K562 (cell line): ENCODE measurements around the gene TBPL2. TPM values are rescaled to one million over a fixed set of nuclear protein-coding genes. Genes with fewer than 3 reads are reported as not detected.
A peak's percentile ranks its signal among the peaks of the same experiment; 100 is the strongest.

Experiments
- ATAC-seq: fragments of 200-7000 bp; cut with Tn5 transposase; 3 replicates; pipeline ENCODE4 v1.9.1; 2020; ENCODE audit warnings: moderate library complexity
- BruUV-seq: library from RNA; stranded (reverse); fragments of 400-500 nt; replicated peaks from 2 replicates; lab custom pipeline; 2021; lab: Mats Ljungman, UMichigan
- CTCF ChIA-PET: fragments of 300-600 bp; formaldehyde crosslinking; extraction: SDS; loops from one replicate; lab custom pipeline; 2021; ENCODE audit warnings: low intra/inter-chr PET ratio; lab: Yijun Ruan, JAX
- POLR2A ChIA-PET: fragments of 300-600, 350-650 bp; sonication (Branson Sonifier 250); formaldehyde crosslinking; extraction: SDS; loops from one replicate; lab custom pipeline; 2021; ENCODE audit warnings: antibody characterized with exemption, inconsistent platforms; lab: Yijun Ruan, JAX
- DNase-seq, 4 experiments: peaks; one replicate each; pipeline versions ENCODE4 v3.0.0 to v3.0.0-alpha.2; 2011 to 2018; ENCODE audit warnings: low spot score in 3 of 4, mixed read lengths in 3 of 4; ENCODE audit errors: extremely low read depth in 1 of 4
- FAIRE-seq: peaks from 2 replicates; lab custom pipeline; 2011; peaks lifted over from hg19 to GRCh38; lab: Jason Lieb, UNC
- H2AFZ ChIP-seq: 2 replicates; pipeline ENCODE4 v1.6.0; 2011; ENCODE audit warnings: low read depth, low read length, control low read depth, inconsistent platforms
- H3K27ac ChIP-seq: fragments of 200-600 bp; 3 replicates; pipeline ENCODE4 v1.8.0; 2011; ENCODE audit warnings: low read depth, mild to moderate bottlenecking, control low read depth, inconsistent platforms, low read length, moderate library complexity, mixed read lengths; ENCODE audit errors: extremely low read depth
- H3K27me3 ChIP-seq, 2 experiments: fragments of 300-600 bp in 1 of 2; 2 replicates in 1 of 2; 3 replicates in 1 of 2; pipeline versions ENCODE4 v1.6.0 to v1.8.0; 2011; ENCODE audit warnings: inconsistent platforms in 2 of 2, low read length in 2 of 2, mild to moderate bottlenecking in 1 of 2, mixed read lengths in 1 of 2, moderate library complexity in 1 of 2; ENCODE audit not compliant: control insufficient read depth in 2 of 2, insufficient read depth in 2 of 2
- H3K36me3 ChIP-seq: fragments of 300-600 bp; 3 replicates; pipeline ENCODE4 v1.8.0; 2011; ENCODE audit warnings: mild to moderate bottlenecking, low read length, inconsistent platforms; ENCODE audit not compliant: control insufficient read depth, insufficient read depth
- H3K4me1 ChIP-seq, 2 experiments: fragments of 200-600 bp in 1 of 2; replicated peaks in 1 of 2; 2 replicates in 1 of 2; 3 replicates in 1 of 2; pipeline versions ENCODE4 v1.5.1 to v1.8.0; 2011; ENCODE audit warnings: inconsistent platforms in 2 of 2, low read length in 2 of 2, mild to moderate bottlenecking in 1 of 2, mixed read lengths in 1 of 2, moderate library complexity in 1 of 2; ENCODE audit not compliant: control insufficient read depth in 2 of 2, insufficient read depth in 2 of 2
- H3K4me2 ChIP-seq: 2 replicates; pipeline ENCODE4 v1.6.1; 2011; ENCODE audit warnings: low read length, control low read depth, inconsistent platforms, mixed read lengths; ENCODE audit not compliant: insufficient read depth
- H3K4me3 ChIP-seq: fragments of 200-600 bp; sonication (generic), shearing (Covaris generic); 2 replicates; pipeline ENCODE4 v1.5.1; 2016; ENCODE audit warnings: control low read depth, inconsistent platforms
- H3K79me2 ChIP-seq: fragments of 200-600 bp; 3 replicates; pipeline ENCODE4 v1.8.0; 2011; ENCODE audit warnings: low read length, inconsistent platforms; ENCODE audit not compliant: control insufficient read depth, insufficient read depth
- H3K9ac ChIP-seq, 2 experiments: 2 replicates each; pipeline versions ENCODE4 v1.6.0 to v1.6.1; 2011; ENCODE audit warnings: low read depth in 2 of 2, low read length in 2 of 2, control low read depth in 1 of 2, inconsistent platforms in 1 of 2, mild to moderate bottlenecking in 1 of 2, mixed read lengths in 1 of 2; ENCODE audit not compliant: insufficient read depth in 1 of 2
- H3K9me1 ChIP-seq: one replicate; pipeline ENCODE4 v1.6.0; 2011; ENCODE audit warnings: inconsistent platforms, mild to moderate bottlenecking, low read length, moderate library complexity; ENCODE audit not compliant: control insufficient read depth, insufficient read depth
- H3K9me3 ChIP-seq: replicated peaks from 2 replicates; pipeline ENCODE4 v1.5.1; 2011; ENCODE audit warnings: low read depth, low read length, inconsistent platforms; ENCODE audit not compliant: control insufficient read depth, insufficient read depth
- H4K20me1 ChIP-seq: replicated peaks from 2 replicates; pipeline ENCODE4 v1.6.1; 2011; ENCODE audit warnings: low read length, inconsistent platforms, mixed read lengths; ENCODE audit not compliant: control insufficient read depth, insufficient read depth
- CREM ChIP-seq: IDR thresholded peaks from 2 replicates; pipeline ENCODE4 v1.6.1; 2014; ENCODE audit warnings: antibody characterized with exemption, low read depth
- CTCF ChIP-seq, 3 experiments: IDR thresholded peaks in 2 of 3; conservative IDR thresholded peaks in 1 of 3; 2 replicates each; pipeline ENCODE4 v1.5.1; 2011 to 2012; ENCODE audit warnings: low read length in 3 of 3, mild to moderate bottlenecking in 3 of 3, control low read depth in 2 of 3, improper control_type of control experiment in 1 of 3, inconsistent platforms in 1 of 3, low read depth in 1 of 3, mixed read lengths in 1 of 3, moderate library complexity in 1 of 3; ENCODE audit not compliant: insufficient read depth in 2 of 3
- ETV1 ChIP-seq: fragments of 450-650 bp; conservative IDR thresholded peaks from 2 replicates; pipeline ENCODE4 v1.6.1; 2016; ENCODE audit warnings: missing genetic modification characterization, control low read depth, low read depth, missing compliant biosample characterization
- TSC22D4 ChIP-seq: fragments of 450-650 bp; IDR thresholded peaks from 2 replicates; pipeline ENCODE4 v1.6.1; 2016; ENCODE audit warnings: missing genetic modification characterization, missing biosample characterization, control low read depth
- WGBS: fragments of 100-300 bp; shearing (Covaris generic); methylation state at CpG from one replicate; pipeline ENCODE4 v1.1.6; 2016; ENCODE audit warnings: low coverage, mixed read lengths; ENCODE audit not compliant: insufficient coverage; ENCODE audit errors: missing lambda C conversion rate; 5-methylcytosine and 5-hydroxymethylcytosine counted together
- in situ Hi-C: fragments of 300-500 bp; cut with MboI; formaldehyde crosslinking; loops from 4 replicates; pipeline ENCODE4 v1.15.0; 2018; ENCODE audit warnings: inconsistent platforms, mixed read lengths
- intact Hi-C: fragments of 100-400 bp; cut with micrococcal nuclease; formaldehyde crosslinking; loops from 2 replicates; pipeline ENCODE4 v1.14.2; 2022
- polyA plus RNA-seq, 8 experiments: library from polyadenylated mRNA; depleted of rRNA in 4 of 8; stranded (reverse) in 5 of 8; unstranded in 3 of 8; fragments of >200 nt; fragmentation: Nextera tagmentation in 2 of 8; fragmentation: Illumina TruSeq in 1 of 8; extraction: Ambion mirVana in 2 of 8; extraction: Trizol in 1 of 8; gene quantifications; 2 replicates each; pipeline versions ENCODE4 v1.2.1 to v1.2.3, GENCODE V29; 2011 to 2014; ENCODE audit warnings: inconsistent platforms in 1 of 8, missing spikeins in 1 of 8
- total RNA-seq, 7 experiments: library from RNA; depleted of rRNA in 6 of 7; stranded (reverse); fragments of >200 nt in 6 of 7; fragmentation: Illumina TruSeq in 2 of 7; extraction: Trizol in 2 of 7; gene quantifications; 2 replicates each; pipeline versions ENCODE4 v1.2.1 to v1.2.3, GENCODE V29; 2011 to 2021; ENCODE audit warnings: low replicate concordance in 1 of 7

TBPL2 gene
- total and polyA plus RNA-seq, 9 of the 15 experiments (the other 6 are each of a cell fraction or from before 2014, with no cell fraction given): not detected

- peak in 1 of 3 experiments; percentile 5; a peak in 1 of 6 replicates for TF ChIP-seq CTCF (IDR thresholded peaks at IDR 0.05 in 2 of 3, conservative IDR thresholded peaks at IDR 0.05 in 1 of 3; ENCODE audit: insufficient read depth in 2 of 3, low read depth in 1 of 3, low read length in 3 of 3)
- TF ChIP-seq CREM: no peak
- TF ChIP-seq, all 486 proteins: peak for 1
- ATAC-seq (no peak), DNase-seq (no peak), FAIRE-seq (no peak)
- no peak overlapping the region for H2AFZ ChIP-seq
- H3K9ac ChIP-seq: no peak overlapping the region
- H3K9me1 ChIP-seq: no peaks in the 10 kb centered on the region
- ChIA-PET CTCF (no interaction called here), POLR2A (no interaction called here)
- BruUV-seq: no TSS peak
- WGBS: 90% methylated on average over 4 of the region's 5 CpGs
- no peaks in the 10 kb centered on the region for H3K9me3 ChIP-seq
- H3K4me2 ChIP-seq: no peak overlapping the region
- no peaks in the 10 kb centered on the region for H3K27me3 ChIP-seq
- peaks cover 11 to 13% of the 10 kb centered on the region in 2 experiments for H3K4me1 ChIP-seq
- H3K4me3 ChIP-seq: no peak overlapping the region
- H3K79me2 ChIP-seq: no peaks in the 10 kb centered on the region
- intact Hi-C loops: loop anchor here (10.0 kb wide), 1 partner anchor 48 kb away; no protein-coding TSS in a partner anchor
- H4K20me1 ChIP-seq: no peaks in the 10 kb centered on the region
- in situ Hi-C loops: no loop called here
- H3K27ac ChIP-seq: no peak overlapping the region
- H3K36me3 ChIP-seq: peaks cover 41% of the 10 kb centered on the region
Measured at GRCh38 chr14:55377236-55377635, 63.2 kb downstream of the TBPL2 start.

- 86% methylated on average over 4 of the region's 4 CpGs for WGBS
- Histone ChIP-seq H3K4me3 (no peak overlapping the region), H3K9me1 (no peaks in the 10 kb centered on the region), H3K9me3 (no peaks in the 10 kb centered on the region), H3K27me3 (no peaks in the 10 kb centered on the region), H3K4me1 (peaks cover 18 to 25% of the 10 kb centered on the region in 2 experiments; a peak in 4 of 5 replicates), H3K79me2 (no peaks in the 10 kb centered on the region), H4K20me1 (no peaks in the 10 kb centered on the region), H3K27ac (no peak overlapping the region), H2AFZ (no peak overlapping the region), H3K4me2 (no peak overlapping the region), H3K36me3 (peaks cover 22% of the 10 kb centered on the region), H3K9ac (no peak overlapping the region)
- no peak for DNase-seq
- CTCF ChIA-PET: no interaction called here
- FAIRE-seq: no peak
- no TSS peak for BruUV-seq
- ATAC-seq: no peak
- intact Hi-C loops: loop anchor here (10.0 kb wide), 1 partner anchor 50 kb away; no protein-coding TSS in a partner anchor
- POLR2A ChIA-PET: interaction anchor here (1.2 to 1.9 kb wide), 3 partner anchors 9 to 19 kb away, joined by 3 to 9 read pairs (median 4); no protein-coding TSS in a partner anchor
- in situ Hi-C loops: no loop called here
- TF ChIP-seq ETV1 (tag): no peak
- no peak for TF ChIP-seq TSC22D4 (tag)
Measured at GRCh38 chr14:55374771-55375170, 65.6 kb downstream of the TBPL2 start.
